KMS-11 (cell line): ENCODE data around the gene NME1.
"Not testable (repeated sequence)": the region's sequence is repeated elsewhere in the genome, so short reads cannot be mapped to it uniquely, and the experiment has no call there.

Source experiments
- H2AFZ ChIP-seq: fragments of 200-600 bp; sonication (generic); 2 replicates; pipeline ENCODE4 v1.6.1; 2016; ENCODE audit warnings: antibody characterized with exemption, mixed run types, low read depth
- H3K27ac ChIP-seq: fragments of 200-600 bp; sonication (generic); 2 replicates; pipeline ENCODE4 v1.6.1; 2016; ENCODE audit warnings: mild to moderate bottlenecking, mixed run types
- H3K27me3 ChIP-seq: fragments of 200-600 bp; sonication (generic); 2 replicates; pipeline ENCODE4 v1.6.1; 2017; ENCODE audit warnings: mild to moderate bottlenecking, low read depth, mixed run types, moderate library complexity; ENCODE audit not compliant: insufficient read depth
- H3K36me3 ChIP-seq: fragments of 200-600 bp; sonication (generic); 2 replicates; pipeline ENCODE4 v1.6.1; 2017; ENCODE audit warnings: mild to moderate bottlenecking, mixed run types; ENCODE audit not compliant: insufficient read depth
- H3K4me1 ChIP-seq: fragments of 200-600 bp; sonication (generic); 2 replicates; pipeline ENCODE4 v1.6.1; 2016; ENCODE audit warnings: mild to moderate bottlenecking, low read depth, mixed run types; ENCODE audit not compliant: poor library complexity, severe bottlenecking
- H3K4me2 ChIP-seq: fragments of 200-600 bp; sonication (generic); 2 replicates; pipeline ENCODE4 v1.7.0; 2016; ENCODE audit warnings: mild to moderate bottlenecking, mixed run types
- H3K4me3 ChIP-seq: fragments of 200-600 bp; sonication (generic); IDR thresholded peaks from 2 replicates; pipeline ENCODE4 v1.6.1; 2017; ENCODE audit warnings: low read depth, low read length, mixed read lengths; ENCODE audit not compliant: insufficient read depth
- H3K79me2 ChIP-seq: fragments of 200-600 bp; sonication (generic); 2 replicates; pipeline ENCODE4 v1.6.1; 2016; ENCODE audit warnings: low read depth, mixed run types; ENCODE audit not compliant: insufficient read depth
- H3K9ac ChIP-seq: fragments of 200-600 bp; sonication (generic); 2 replicates; pipeline ENCODE4 v1.6.1; 2016; ENCODE audit warnings: mild to moderate bottlenecking, mixed run types
- H4K20me1 ChIP-seq: fragments of 200-600 bp; sonication (generic); 2 replicates; pipeline ENCODE4 v1.6.1; 2016; ENCODE audit warnings: mild to moderate bottlenecking, mixed run types; ENCODE audit not compliant: insufficient read depth
- CTCF ChIP-seq: fragments of 200-600 bp; sonication (generic); conservative IDR thresholded peaks from 2 replicates; pipeline ENCODE4 v1.6.1; 2017; ENCODE audit warnings: low read depth, mild to moderate bottlenecking, antibody characterized with exemption, low read length, moderate library complexity, mixed read lengths

Gene NME1

GRCh38 chr17:51153210-51154072 is at the start of gene NME1:
NME1 (plus strand) TSS chr17:51153559; CDS start chr17:51155655, 2,096 bp downstream.
- H3K4me2 ChIP-seq, result peak within 1 kb of the TSS; percentile 100
- peaks cover 51% of the 10 kb centered on the region for H3K79me2 ChIP-seq
- 0 out of 2 replicates have a peak, but pooled peaks cover 3% of the 10 kb centered on the region for H4K20me1 ChIP-seq
- H3K27ac ChIP-seq, result peak within 1 kb of the TSS; percentile 68
- H2AFZ ChIP-seq, result peak within 1 kb of the TSS; percentile 92
- H3K9ac ChIP-seq, result peak within 1 kb of the TSS; percentile 86
- peaks cover 9% of the 10 kb centered on the region; the same call in 1 of the 2 replicates for H3K36me3 ChIP-seq
- peaks cover 27% of the 10 kb centered on the region for H3K4me1 ChIP-seq
- no peak within 1 kb of the TSS for H3K4me3 ChIP-seq
- TF ChIP-seq CTCF, result peak; percentile 87
- H3K27me3 ChIP-seq, result no peaks in the 10 kb centered on the region

GRCh38 chr17:51107778-51108177 is 45.6 kb upstream of the NME1 start:
- Histone ChIP-seq H2AFZ (no peak overlapping the region), H3K27ac (no peak overlapping the region), H3K9ac (no peak overlapping the region), H3K4me1 (peaks cover 16% of the 10 kb centered on the region), H4K20me1 (peaks cover 3% of the 10 kb centered on the region; the same call in 1 of the 2 replicates), H3K79me2 (peaks cover 32% of the 10 kb centered on the region), H3K36me3 (no peaks in the 10 kb centered on the region), H3K4me3 (no peak overlapping the region), H3K4me2 (no peak overlapping the region), H3K27me3 (no peaks in the 10 kb centered on the region)
- no peak for TF ChIP-seq CTCF

- not testable (repeated sequence) for H3K4me3 ChIP-seq, H3K27ac ChIP-seq, H3K27me3 ChIP-seq, H2AFZ ChIP-seq, H3K4me2 ChIP-seq, H3K9ac ChIP-seq, H4K20me1 ChIP-seq, H3K36me3 ChIP-seq
- peaks cover 14% of the 10 kb centered on the region for H3K4me1 ChIP-seq
- H3K79me2 ChIP-seq, result peaks cover 69% of the 10 kb centered on the region
Observed at GRCh38 chr17:51112303-51113222, 40.8 kb upstream of the NME1 start.

GRCh38 chr17:51115179-51115578 is 38.2 kb upstream of the NME1 start:
- Histone ChIP-seq H2AFZ (no peak overlapping the region), H3K4me1 (peaks cover 32% of the 10 kb centered on the region), H3K27ac (no peak overlapping the region), H3K9ac (no peak overlapping the region), H3K4me2 (no peak overlapping the region), H3K79me2 (peaks cover 79% of the 10 kb centered on the region), H3K27me3 (no peaks in the 10 kb centered on the region), H3K4me3 (no peak overlapping the region), H4K20me1 (peaks cover 4% of the 10 kb centered on the region; the same call in 1 of the 2 replicates), H3K36me3 (no peaks in the 10 kb centered on the region)
- no peak for TF ChIP-seq CTCF
